HG02588 (cell line): ENCODE measurements around the gene LRRC56.
A peak's percentile ranks its signal among the peaks of the same experiment; 100 is the strongest.

Experiments
- ATAC-seq: cut with Tn5 transposase; IDR thresholded peaks from one replicate; pipeline ENCODE4 v1.9.1; 2021; ENCODE audit warnings: mild to moderate bottlenecking, moderate library complexity; ENCODE audit not compliant: unreplicated experiment

LRRC56 gene

DNA sequence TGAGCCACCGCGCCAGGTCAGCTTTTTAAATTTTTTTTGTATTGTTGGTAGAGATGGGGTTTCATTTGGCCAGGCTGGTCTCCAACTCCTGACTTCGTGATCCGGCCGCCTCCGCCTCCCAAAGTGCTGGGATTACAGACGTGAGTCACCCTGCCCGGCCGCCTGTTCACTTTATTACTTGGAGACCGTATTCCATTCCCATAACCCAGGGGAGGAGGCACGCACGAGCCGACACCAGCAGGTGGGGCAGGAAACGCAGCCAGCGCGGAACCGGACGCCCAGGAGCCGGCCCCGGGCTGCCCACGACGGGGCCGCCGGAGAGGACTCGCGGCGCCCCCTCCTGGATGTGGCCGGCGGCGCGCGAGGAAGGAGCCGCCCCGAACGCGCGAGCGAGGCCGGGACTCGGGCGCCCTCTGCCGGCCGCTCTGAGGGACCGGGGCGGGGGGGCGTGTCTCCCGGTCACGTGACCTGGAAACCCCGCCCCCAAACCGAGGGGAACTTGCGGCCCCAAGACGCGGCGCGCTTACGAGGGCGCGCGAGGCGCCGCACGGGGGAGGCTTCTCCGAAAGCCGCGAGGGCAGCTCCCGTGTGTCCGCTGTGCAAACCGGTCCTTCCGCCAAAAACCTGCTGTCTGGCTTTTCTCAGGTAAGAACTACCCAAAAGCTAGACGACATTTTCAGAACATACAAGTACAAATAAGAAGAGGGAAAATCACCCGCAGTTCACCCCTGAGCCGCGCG lies 18.7 kb upstream of the LRRC56 start:
- ATAC-seq, result no peak

GRCh38 chr11:520428-521176 lies 16.7 kb upstream of the LRRC56 start:
- no peak for ATAC-seq

DNA sequence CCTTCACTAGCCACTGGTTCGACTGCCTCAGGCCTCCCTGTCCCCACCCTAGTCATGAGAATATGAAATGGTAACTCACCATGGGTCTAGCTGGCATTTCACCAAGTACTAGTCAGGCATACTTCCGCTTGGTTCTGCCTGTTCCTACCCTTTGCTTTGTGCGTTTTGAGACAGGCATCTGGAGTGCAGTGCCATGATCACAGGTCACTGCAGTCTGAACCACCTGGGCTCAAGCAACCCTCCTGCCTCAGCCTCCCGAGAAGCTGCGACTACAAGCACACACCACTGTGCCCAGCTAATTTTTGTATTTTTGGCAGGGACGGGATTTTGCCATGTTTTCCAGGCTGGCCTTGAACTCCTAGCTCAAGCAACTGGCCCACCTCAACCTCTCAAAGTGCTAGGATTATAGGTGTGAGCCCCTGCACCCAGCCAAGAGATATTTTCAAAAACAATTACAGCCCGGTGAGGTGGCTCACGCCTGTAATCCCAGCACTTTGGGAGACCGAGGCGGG lies 16.1 kb upstream of the LRRC56 start:
- ATAC-seq, result no peak

GRCh38 chr11:526192-526591 lies 11.1 kb upstream of the LRRC56 start:
- no peak for ATAC-seq

GRCh38 chr11:528166-528814 lies 9.0 kb upstream of the LRRC56 start:
- ATAC-seq, result no peak

GRCh38 chr11:528815-529727 lies 8.3 kb upstream of the LRRC56 start:
- no peak for ATAC-seq

GRCh38 chr11:529728-530411 lies 7.5 kb upstream of the LRRC56 start:
- ATAC-seq, result no peak

- ATAC-seq, result no peak
These were observed 6.1 kb upstream of the LRRC56 start for GRCh38 chr11:530960-531831.

- no peak for ATAC-seq
These were observed 5.3 kb upstream of the LRRC56 start for GRCh38 chr11:531919-532526.

- no peak for ATAC-seq
These were observed 4.8 kb upstream of the LRRC56 start for GRCh38 chr11:532527-532985.

DNA sequence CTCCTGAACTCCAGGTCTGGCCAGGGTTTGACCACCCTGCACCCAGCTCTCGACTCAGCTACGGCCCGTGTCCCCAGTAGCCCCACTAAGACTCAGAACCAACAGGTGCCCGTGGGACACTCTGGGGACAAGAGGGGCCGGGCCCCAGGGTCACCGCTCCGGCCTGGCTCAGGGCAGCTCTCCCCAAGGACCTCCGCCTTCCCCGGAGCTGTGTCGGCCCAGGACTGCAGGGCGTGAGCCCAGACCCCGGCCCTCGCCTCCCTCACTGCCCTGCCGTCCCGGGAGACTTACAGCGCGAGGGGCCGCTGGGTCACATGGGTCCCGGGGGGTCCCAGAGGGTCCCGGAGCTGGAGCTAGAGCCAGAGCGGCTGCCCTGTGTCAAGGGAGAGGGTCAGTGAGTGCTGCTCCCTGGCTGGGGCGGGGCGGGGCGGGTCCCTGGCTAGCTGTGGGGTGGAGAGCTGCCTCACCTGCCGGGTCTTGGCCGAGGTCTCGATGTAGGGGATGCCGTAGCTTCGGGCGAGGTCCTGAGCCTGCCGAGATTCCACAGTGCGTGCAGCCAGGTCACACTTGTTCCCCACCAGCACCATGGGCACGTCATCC lies 4.2 kb upstream of the LRRC56 start:
- no peak for ATAC-seq

- ATAC-seq, result no peak
These were observed 3.5 kb upstream of the LRRC56 start for GRCh38 chr11:533586-534395.

- ATAC-seq, result peak; percentile 1
These were observed 2.7 kb upstream of the LRRC56 start for GRCh38 chr11:534396-535209.

- no peak for ATAC-seq
These were observed 2.2 kb upstream of the LRRC56 start for GRCh38 chr11:535210-535518.

GRCh38 chr11:535519-536454 lies 1.5 kb upstream of the LRRC56 start, which contains the start of gene HRAS:
TSS of gene HRAS (minus strand) at chr11:535576.
- peak; percentile 67 for ATAC-seq
